ENCODE results near the gene PALM.

DNA sequence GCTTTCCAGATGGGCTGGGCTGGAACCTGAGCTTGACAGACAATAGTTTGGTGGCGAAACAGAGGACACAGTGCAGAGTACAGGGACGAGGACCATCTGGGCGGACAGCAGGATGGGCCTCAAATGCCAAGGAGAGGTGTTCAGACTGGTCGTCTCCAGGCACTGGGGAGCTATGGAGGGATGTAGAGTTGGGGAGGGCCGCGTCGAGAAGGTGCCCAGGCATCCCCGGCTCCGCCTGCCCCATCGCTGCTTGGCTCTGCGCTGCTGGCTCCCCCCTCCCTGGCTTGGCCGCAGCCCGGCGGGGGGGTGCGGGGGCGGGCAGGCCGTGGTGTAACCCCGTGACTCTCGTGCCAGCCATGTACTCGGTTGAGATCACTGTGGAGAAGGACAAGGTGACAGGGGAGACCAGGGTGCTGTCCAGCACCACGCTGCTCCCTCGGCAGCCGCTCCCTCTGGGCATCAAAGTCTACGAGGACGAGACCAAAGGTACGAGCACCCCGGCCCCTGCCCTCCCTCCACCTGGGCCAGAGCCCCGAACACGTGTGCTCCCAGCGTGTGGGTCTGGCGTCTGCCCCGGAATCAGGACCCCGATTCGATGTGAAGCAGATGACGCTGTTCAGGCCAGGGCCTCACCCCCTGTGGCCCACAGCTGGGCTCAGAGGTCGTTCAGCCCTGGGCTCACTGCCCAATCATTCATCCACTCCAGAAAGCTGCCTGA lies 31.4 kb downstream of the PALM start:
- TF ChIP-seq, protein P1, sequence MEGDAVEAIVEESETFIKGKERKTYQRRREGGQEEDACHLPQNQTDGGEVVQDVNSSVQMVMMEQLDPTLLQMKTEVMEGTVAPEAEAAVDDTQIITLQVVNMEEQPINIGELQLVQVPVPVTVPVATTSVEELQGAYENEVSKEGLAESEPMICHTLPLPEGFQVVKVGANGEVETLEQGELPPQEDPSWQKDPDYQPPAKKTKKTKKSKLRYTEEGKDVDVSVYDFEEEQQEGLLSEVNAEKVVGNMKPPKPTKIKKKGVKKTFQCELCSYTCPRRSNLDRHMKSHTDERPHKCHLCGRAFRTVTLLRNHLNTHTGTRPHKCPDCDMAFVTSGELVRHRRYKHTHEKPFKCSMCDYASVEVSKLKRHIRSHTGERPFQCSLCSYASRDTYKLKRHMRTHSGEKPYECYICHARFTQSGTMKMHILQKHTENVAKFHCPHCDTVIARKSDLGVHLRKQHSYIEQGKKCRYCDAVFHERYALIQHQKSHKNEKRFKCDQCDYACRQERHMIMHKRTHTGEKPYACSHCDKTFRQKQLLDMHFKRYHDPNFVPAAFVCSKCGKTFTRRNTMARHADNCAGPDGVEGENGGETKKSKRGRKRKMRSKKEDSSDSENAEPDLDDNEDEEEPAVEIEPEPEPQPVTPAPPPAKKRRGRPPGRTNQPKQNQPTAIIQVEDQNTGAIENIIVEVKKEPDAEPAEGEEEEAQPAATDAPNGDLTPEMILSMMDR (IDR thresholded peaks at IDR 0.05; ENCODE audit: insufficient read depth, low read depth, low read length), result no peak
- no peak for TF ChIP-seq EZH2 (IDR thresholded peaks at IDR 0.05; ENCODE audit: insufficient read depth, low read length)
